A549 (cell line): ENCODE measurements around the gene CBFA2T3.

Experiments
- CEBPB ChIP-seq, 2 experiments: fragments of >200 bp in 1 of 2; sonication (Bioruptor Twin) in 1 of 2; formaldehyde crosslinking in 1 of 2; IDR thresholded peaks; 2 replicates each; pipeline ENCODE4 v1.6.1; 2012 to 2016
- ESRRA ChIP-seq: fragments of 150-350 bp; IDR thresholded peaks from 2 replicates; pipeline ENCODE4 v1.6.1; 2014; ENCODE audit warnings: mild to moderate bottlenecking, low read length, borderline replicate concordance
- HOXB13 ChIP-seq: fragments of 250-450 bp; sonication (Bioruptor Pico); IDR thresholded peaks from 2 replicates; pipeline ENCODE4 v1.5.0; 2020; ENCODE audit warnings: low read depth, mild to moderate bottlenecking, moderate library complexity
- POLR2A ChIP-seq: IDR thresholded peaks from 2 replicates; pipeline ENCODE4 v1.6.1; 2012; ENCODE audit warnings: mild to moderate bottlenecking, low read length
- RFX5 ChIP-seq: fragments of 450-650 bp; IDR thresholded peaks from 2 replicates; pipeline ENCODE4 v1.7.1; 2014; ENCODE audit warnings: antibody characterized with exemption, mild to moderate bottlenecking, moderate library complexity
- SMC3 ChIP-seq: fragments of >200 bp; sonication (Bioruptor Twin); formaldehyde crosslinking; IDR thresholded peaks from 3 replicates; pipeline ENCODE4 v1.6.1; 2018; ENCODE audit warnings: inconsistent platforms
- ZC3H11A ChIP-seq: fragments of 450-650 bp; IDR thresholded peaks from 2 replicates; pipeline ENCODE4 v1.6.1; 2014; ENCODE audit warnings: antibody characterized with exemption, mild to moderate bottlenecking
- TF ChIP-seq, protein P1 (sequence below): fragments of >200 bp; sonication (Bioruptor Twin); formaldehyde crosslinking; IDR thresholded peaks from 3 replicates; pipeline ENCODE4 v1.5.1; 2016

- TF ChIP-seq HOXB13 (no peak), ESRRA (no peak), ZC3H11A (no peak), CEBPB (IDR thresholded peaks at IDR 0.05) (no peak), SMC3 (no peak), POLR2A (no peak), RFX5 (no peak)
- TF ChIP-seq, protein P1, sequence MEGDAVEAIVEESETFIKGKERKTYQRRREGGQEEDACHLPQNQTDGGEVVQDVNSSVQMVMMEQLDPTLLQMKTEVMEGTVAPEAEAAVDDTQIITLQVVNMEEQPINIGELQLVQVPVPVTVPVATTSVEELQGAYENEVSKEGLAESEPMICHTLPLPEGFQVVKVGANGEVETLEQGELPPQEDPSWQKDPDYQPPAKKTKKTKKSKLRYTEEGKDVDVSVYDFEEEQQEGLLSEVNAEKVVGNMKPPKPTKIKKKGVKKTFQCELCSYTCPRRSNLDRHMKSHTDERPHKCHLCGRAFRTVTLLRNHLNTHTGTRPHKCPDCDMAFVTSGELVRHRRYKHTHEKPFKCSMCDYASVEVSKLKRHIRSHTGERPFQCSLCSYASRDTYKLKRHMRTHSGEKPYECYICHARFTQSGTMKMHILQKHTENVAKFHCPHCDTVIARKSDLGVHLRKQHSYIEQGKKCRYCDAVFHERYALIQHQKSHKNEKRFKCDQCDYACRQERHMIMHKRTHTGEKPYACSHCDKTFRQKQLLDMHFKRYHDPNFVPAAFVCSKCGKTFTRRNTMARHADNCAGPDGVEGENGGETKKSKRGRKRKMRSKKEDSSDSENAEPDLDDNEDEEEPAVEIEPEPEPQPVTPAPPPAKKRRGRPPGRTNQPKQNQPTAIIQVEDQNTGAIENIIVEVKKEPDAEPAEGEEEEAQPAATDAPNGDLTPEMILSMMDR, result no peak
Measured at GRCh38 chr16:88843256-88843655, 133.8 kb downstream of the CBFA2T3 start.
